Epithelial cell of esophagus (primary cell): ENCODE results near the gene TAF6.

Experiments
- DNase-seq: peaks from one replicate; pipeline ENCODE4 v3.0.0; 2010; ENCODE audit warnings: low read depth
- H3K4me3 ChIP-seq: 2 replicates; pipeline ENCODE4 v1.5.1; 2011; ENCODE audit warnings: mild to moderate bottlenecking, low read length, control low read depth
- CTCF ChIP-seq: IDR thresholded peaks from 2 replicates; pipeline ENCODE4 v1.5.1; 2011; ENCODE audit warnings: low read depth, mild to moderate bottlenecking, low read length, control low read depth, inconsistent platforms; ENCODE audit not compliant: insufficient read depth; ENCODE audit errors: missing control alignments

TAF6 gene

GRCh38 chr7:100064162-100064561 is 55.0 kb downstream of the TAF6 start:
- H3K4me3 ChIP-seq, result no peak overlapping the region
- DNase-seq, result no peak
- TF ChIP-seq CTCF, result no peak

- no peak for TF ChIP-seq CTCF
- H3K4me3 ChIP-seq, result no peak overlapping the region
- no peak for DNase-seq
Observed at GRCh38 chr7:100063376-100063775, 55.8 kb downstream of the TAF6 start.

GRCh38 chr7:100061518-100062193 is 57.5 kb downstream of the TAF6 start:
- TF ChIP-seq CTCF, result no peak
- no peak overlapping the region for H3K4me3 ChIP-seq
- no peak for DNase-seq

DNA sequence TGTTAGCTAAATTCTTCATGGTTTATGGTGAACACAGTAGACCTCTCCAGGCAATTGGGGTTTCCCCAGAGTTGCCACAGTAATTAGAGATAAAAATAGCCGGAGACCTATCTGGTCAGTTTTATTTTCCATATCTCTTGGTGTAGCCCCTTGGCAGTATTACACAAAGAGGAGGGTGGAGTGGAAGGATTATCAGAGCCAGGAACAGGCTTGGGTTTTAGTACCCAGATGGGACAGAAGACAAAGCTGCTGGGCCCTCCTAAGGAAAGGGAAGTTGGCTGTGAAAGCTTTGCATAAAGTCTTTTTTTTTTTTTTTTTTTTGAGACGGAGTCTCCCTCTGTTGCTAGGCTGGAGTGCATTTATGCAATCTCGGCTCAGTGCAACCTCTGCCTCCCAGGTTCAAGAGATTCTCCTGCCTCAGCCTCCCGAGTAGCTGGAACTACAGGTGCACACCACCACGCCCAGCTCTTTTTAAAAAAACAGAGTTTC is 59.9 kb downstream of the TAF6 start:
- TF ChIP-seq CTCF, result no peak
- no peak for DNase-seq
- H3K4me3 ChIP-seq, result no peak overlapping the region
